ENCODE measurements around the gene EBI3.
"Not testable (repeated sequence)": the region's sequence is repeated elsewhere in the genome, so short reads cannot be mapped to it uniquely, and the experiment has no call there.

EBI3 gene

GRCh38 chr19:4234142-4234861 is 5.0 kb downstream of the EBI3 start:
- ATAC-seq (replicated peaks): no peak
- Mint-ChIP-seq H3K27me3 (no peaks in the 10 kb centered on the region), H3K9me3 (peaks cover 0 to 1% of the 10 kb centered on the region in 2 donors), H3K36me3 (peaks cover 35 to 45% of the 10 kb centered on the region in 2 donors), H3K4me1 (peaks cover 10 to 16% of the 10 kb centered on the region in 2 donors), H3K4me3 (no peak overlapping the region), H3K27ac (peak overlapping the region; percentile 43)
- no peak for DNase-seq

- DNase-seq (no peak), ATAC-seq (replicated peaks) (no peak)
- Mint-ChIP-seq H3K4me1 (peaks cover 10 to 14% of the 10 kb centered on the region in 2 donors), H3K9me3 (peaks cover 0 to 1% of the 10 kb centered on the region in 2 donors), H3K36me3 (peaks cover 36 to 45% of the 10 kb centered on the region in 2 donors), H3K27me3 (no peaks in the 10 kb centered on the region), H3K27ac (no peak overlapping the region), H3K4me3 (no peak overlapping the region)
Observed at GRCh38 chr19:4234862-4235201, 5.5 kb downstream of the EBI3 start.

- H3K27me3 Mint-ChIP-seq; DNase-seq; ATAC-seq (replicated peaks); H3K9me3 Mint-ChIP-seq; H3K27ac Mint-ChIP-seq; H3K4me3 Mint-ChIP-seq: not testable (repeated sequence)
- peaks cover 21 to 22% of the 10 kb centered on the region in 2 donors for H3K4me1 Mint-ChIP-seq
- H3K36me3 Mint-ChIP-seq: peaks cover 30 to 55% of the 10 kb centered on the region in 2 donors
Observed at GRCh38 chr19:4237510-4237909, 8.2 kb downstream of the EBI3 start.

- Mint-ChIP-seq H3K27me3 (no peaks in the 10 kb centered on the region), H3K9me3 (peaks cover 2 to 8% of the 10 kb centered on the region in 2 donors), H3K36me3 (peaks cover 23 to 49% of the 10 kb centered on the region in 2 donors), H3K27ac (no peak overlapping the region), H3K4me3 (no peak overlapping the region), H3K4me1 (peaks cover 19 to 20% of the 10 kb centered on the region in 2 donors)
- ATAC-seq (replicated peaks): no peak
- DNase-seq: no peak
Observed at GRCh38 chr19:4238831-4239230, 9.5 kb downstream of the EBI3 start.

GRCh38 chr19:4241824-4242430 is 12.6 kb downstream of the EBI3 start:
- Mint-ChIP-seq H3K27me3 (no peaks in the 10 kb centered on the region), H3K27ac (peak overlapping the region; percentile 92), H3K4me1 (peaks cover 16 to 27% of the 10 kb centered on the region in 2 donors), H3K4me3 (peak overlapping the region in 1 of 2 donors; percentile 26), H3K36me3 (peaks cover 18 to 47% of the 10 kb centered on the region in 2 donors), H3K9me3 (peaks cover 2 to 8% of the 10 kb centered on the region in 2 donors)
- no peak for DNase-seq
- ATAC-seq (replicated peaks): peak in 1 of 2 donors; percentile 34

GRCh38 chr19:4245938-4246337 is 16.6 kb downstream of the EBI3 start:
- not testable (repeated sequence) for H3K4me3 Mint-ChIP-seq; H3K9me3 Mint-ChIP-seq; DNase-seq; ATAC-seq (replicated peaks); H3K27me3 Mint-ChIP-seq
- Mint-ChIP-seq H3K36me3 (peaks cover 25 to 53% of the 10 kb centered on the region in 2 donors), H3K4me1 (peaks cover 28 to 50% of the 10 kb centered on the region in 2 donors), H3K27ac (peak overlapping the region; percentile 99)

- peaks cover 30 to 47% of the 10 kb centered on the region in 2 donors for H3K36me3 Mint-ChIP-seq
Observed at GRCh38 chr19:4246767-4247593, 17.7 kb downstream of the EBI3 start, which contains the start of gene YJU2. Gene YJU2, plus strand, starts transcription at chr19:4247080. Its CDS starts 67 bp downstream, at chr19:4247147.

GRCh38 chr19:4256563-4256962 is 27.2 kb downstream of the EBI3 start:
- Mint-ChIP-seq H3K27ac (no peak overlapping the region), H3K27me3 (no peaks in the 10 kb centered on the region), H3K9me3 (peaks cover 1 to 6% of the 10 kb centered on the region in 2 donors), H3K4me3 (no peak overlapping the region), H3K36me3 (peaks cover 44 to 57% of the 10 kb centered on the region in 2 donors), H3K4me1 (peaks cover 11 to 19% of the 10 kb centered on the region in 2 donors)
- DNase-seq (no peak), ATAC-seq (replicated peaks) (no peak)

More at GRCh38 chr19:4246767-4247593, 17.7 kb downstream of the EBI3 start, which contains the start of gene YJU2:
- peak; percentile 90 to 95 for ATAC-seq (replicated peaks)
- peak; percentile 97 for DNase-seq
- Mint-ChIP-seq H3K9me3 (peaks cover 2 to 5% of the 10 kb centered on the region in 2 donors), H3K27me3 (no peaks in the 10 kb centered on the region), H3K4me1 (peaks cover 22 to 46% of the 10 kb centered on the region in 2 donors), H3K4me3 (peak within 1 kb of the TSS; percentile 89 to 93), H3K27ac (peak within 1 kb of the TSS; percentile 99)

GRCh38 chr19:4257025-4257424 is 27.7 kb downstream of the EBI3 start:
- H3K4me1 Mint-ChIP-seq: peaks cover 11 to 19% of the 10 kb centered on the region in 2 donors
- DNase-seq (no peak), ATAC-seq (replicated peaks) (no peak)
- peaks cover 46 to 61% of the 10 kb centered on the region in 2 donors for H3K36me3 Mint-ChIP-seq
- H3K9me3 Mint-ChIP-seq: peaks cover 1 to 6% of the 10 kb centered on the region in 2 donors
- H3K27ac Mint-ChIP-seq: no peak overlapping the region
- H3K4me3 Mint-ChIP-seq: no peak overlapping the region
- no peaks in the 10 kb centered on the region for H3K27me3 Mint-ChIP-seq

GRCh38 chr19:4258181-4258580 is 28.9 kb downstream of the EBI3 start:
- DNase-seq: no peak
- peak overlapping the region; percentile 85 for H3K27ac Mint-ChIP-seq
- peaks cover 11 to 20% of the 10 kb centered on the region in 2 donors for H3K4me1 Mint-ChIP-seq
- H3K36me3 Mint-ChIP-seq: peaks cover 50 to 59% of the 10 kb centered on the region in 2 donors
- no peak for ATAC-seq (replicated peaks)
- no peak overlapping the region for H3K4me3 Mint-ChIP-seq
- H3K9me3 Mint-ChIP-seq: peaks cover 1 to 6% of the 10 kb centered on the region in 2 donors
- no peaks in the 10 kb centered on the region for H3K27me3 Mint-ChIP-seq

- H3K9me3 Mint-ChIP-seq: no peaks in the 10 kb centered on the region
- no peaks in the 10 kb centered on the region for H3K27me3 Mint-ChIP-seq
- no peak overlapping the region for H3K27ac Mint-ChIP-seq
- ATAC-seq (replicated peaks): peak; percentile 62 to 65
- DNase-seq: no peak
- peaks cover 8 to 28% of the 10 kb centered on the region in 2 donors for H3K4me1 Mint-ChIP-seq
- peaks cover 46 to 66% of the 10 kb centered on the region in 2 donors for H3K36me3 Mint-ChIP-seq
- H3K4me3 Mint-ChIP-seq: no peak overlapping the region
Observed at GRCh38 chr19:4260613-4261191, 31.4 kb downstream of the EBI3 start.

GRCh38 chr19:4264812-4265211 is 35.5 kb downstream of the EBI3 start:
- peak overlapping the region; percentile 31 for H3K27ac Mint-ChIP-seq
- DNase-seq: no peak
- H3K4me3 Mint-ChIP-seq: no peak overlapping the region
- H3K9me3 Mint-ChIP-seq: no peaks in the 10 kb centered on the region
- ATAC-seq (replicated peaks): no peak
- peaks cover 17 to 45% of the 10 kb centered on the region in 2 donors for H3K4me1 Mint-ChIP-seq
- peaks cover 52 to 67% of the 10 kb centered on the region in 2 donors for H3K36me3 Mint-ChIP-seq
- H3K27me3 Mint-ChIP-seq: no peaks in the 10 kb centered on the region

GRCh38 chr19:4266253-4267000 is 37.1 kb downstream of the EBI3 start:
- Mint-ChIP-seq H3K27me3 (no peaks in the 10 kb centered on the region), H3K4me3 (no peak overlapping the region), H3K36me3 (peaks cover 52 to 64% of the 10 kb centered on the region in 2 donors), H3K4me1 (peaks cover 14 to 36% of the 10 kb centered on the region in 2 donors), H3K27ac (peak overlapping the region; percentile 87), H3K9me3 (no peaks in the 10 kb centered on the region)
- DNase-seq (no peak), ATAC-seq (replicated peaks) (peak; percentile 35 to 48)

Measured in stimulated activated naive B cell treated with anti-CD40 and anti-IgM and Interleukin-4, amounts not matched to agents 10 μg/mL and 1 μg/mL and 100 μg/mL, for 72 hours (primary cell).